HepG2 (cell line): ENCODE results near the gene KRTAP5-8. TPM values are rescaled to one million over a fixed set of nuclear protein-coding genes. Genes with fewer than 3 reads are reported as not detected.

ENCODE experiments used
- BRCA1 ChIP-seq: sonication (generic); formaldehyde crosslinking; IDR thresholded peaks from 2 replicates; pipeline ENCODE4 v1.4.0; 2020; ENCODE audit warnings: missing genetic modification reagents
- ELF3 ChIP-seq: IDR thresholded peaks from 2 replicates; pipeline ENCODE4 v1.6.1; 2016; ENCODE audit warnings: missing genetic modification reagents, missing compliant biosample characterization
- JARID2 ChIP-seq: sonication (generic); formaldehyde crosslinking; IDR thresholded peaks from 2 replicates; pipeline ENCODE4 v1.8.1; 2023; ENCODE audit warnings: missing genetic modification reagents, inconsistent platforms; ENCODE audit not compliant: insufficient replicate concordance
- KDM3A ChIP-seq: IDR thresholded peaks from 2 replicates; pipeline ENCODE4 v1.6.1; 2018; ENCODE audit warnings: low read depth, missing compliant biosample characterization
- MEF2D ChIP-seq: sonication (generic); formaldehyde crosslinking; IDR thresholded peaks from 2 replicates; pipeline ENCODE4 v1.5.1; 2020; ENCODE audit warnings: mild to moderate bottlenecking, missing genetic modification reagents
- SP5 ChIP-seq: IDR thresholded peaks from 2 replicates; pipeline ENCODE4 v1.6.1; 2016; ENCODE audit warnings: low read depth, borderline replicate concordance
- TGIF2 ChIP-seq: IDR thresholded peaks from 2 replicates; pipeline ENCODE4 v1.6.1; 2016; ENCODE audit warnings: control low read depth, missing compliant biosample characterization
- ZC3H4 ChIP-seq: sonication (generic); formaldehyde crosslinking; IDR thresholded peaks from 2 replicates; pipeline ENCODE4 v1.4.0; 2020; ENCODE audit warnings: missing genetic modification reagents, borderline replicate concordance
- ZMYM2 ChIP-seq: sonication (generic); formaldehyde crosslinking; IDR thresholded peaks from 2 replicates; pipeline ENCODE4 v1.8.0; 2022; ENCODE audit warnings: mild to moderate bottlenecking, missing genetic modification reagents
- ZNF382 ChIP-seq: sonication (generic); formaldehyde crosslinking; IDR thresholded peaks from 2 replicates; pipeline ENCODE4 v1.5.0; 2020; ENCODE audit warnings: missing genetic modification reagents, mild to moderate bottlenecking, borderline replicate concordance
- ZNF546 ChIP-seq: sonication (generic); formaldehyde crosslinking; conservative IDR thresholded peaks from 2 replicates; pipeline ENCODE4 v1.8.1; 2023; ENCODE audit warnings: mild to moderate bottlenecking, missing genetic modification reagents
- ZNF552 ChIP-seq: sonication (generic); formaldehyde crosslinking; IDR thresholded peaks from 2 replicates; pipeline ENCODE4 v1.9.0; 2022; ENCODE audit warnings: missing genetic modification reagents, mild to moderate bottlenecking, borderline replicate concordance
- ZNF768 ChIP-seq: sonication (generic); formaldehyde crosslinking; IDR thresholded peaks from 2 replicates; pipeline ENCODE4 v1.4.0; 2020; ENCODE audit warnings: missing genetic modification reagents
- ZNF777 ChIP-seq: sonication (generic); formaldehyde crosslinking; IDR thresholded peaks from 2 replicates; pipeline ENCODE4 v1.4.0; 2020; ENCODE audit warnings: missing genetic modification reagents
- ZNF780A ChIP-seq: sonication (generic); formaldehyde crosslinking; IDR thresholded peaks from 2 replicates; pipeline ENCODE4 v1.8.0; 2022; ENCODE audit warnings: mild to moderate bottlenecking, missing genetic modification reagents, moderate library complexity
- ZNF788 ChIP-seq: sonication (generic); formaldehyde crosslinking; IDR thresholded peaks from 2 replicates; pipeline ENCODE4 v1.5.0; 2020; ENCODE audit warnings: mild to moderate bottlenecking, missing genetic modification reagents, borderline replicate concordance
- polyA plus RNA-seq, 8 experiments: library from polyadenylated mRNA; depleted of rRNA in 3 of 8; stranded (reverse) in 7 of 8; unstranded in 1 of 8; fragments of >200 nt; fragmentation: Illumina TruSeq in 4 of 8; extraction: Trizol in 4 of 8; gene quantifications; 2 replicates each; pipeline versions ENCODE4 v1.2.1 to v1.2.3, GENCODE V29; 2011 to 2016; ENCODE audit warnings: low read depth in 4 of 8, missing spikeins in 1 of 8, mixed read lengths in 1 of 8; ENCODE audit not compliant: insufficient read depth in 1 of 8
- total RNA-seq, 5 experiments: library from RNA; depleted of rRNA; stranded (reverse); fragments of >200 nt; fragmentation: Illumina TruSeq; extraction: Trizol; gene quantifications; 2 replicates each; pipeline ENCODE4 v1.2.3, GENCODE V29; 2016; ENCODE audit warnings: low read depth in 1 of 5
- TF ChIP-seq, protein P1 (sequence below): sonication (generic); formaldehyde crosslinking; IDR thresholded peaks from 2 replicates; pipeline ENCODE4 v1.5.1; 2020; ENCODE audit warnings: mild to moderate bottlenecking, missing genetic modification reagents, moderate library complexity
- TF ChIP-seq, protein P2 (sequence below): sonication (generic); formaldehyde crosslinking; IDR thresholded peaks from 2 replicates; pipeline ENCODE4 v1.5.1; 2020; ENCODE audit warnings: mild to moderate bottlenecking, missing genetic modification reagents, borderline replicate concordance
- TF ChIP-seq, protein P3 (sequence below): IDR thresholded peaks from 2 replicates; pipeline ENCODE4 v1.6.1; 2012; ENCODE audit warnings: inconsistent platforms
- TF ChIP-seq, protein P4 (sequence below): sonication (generic); formaldehyde crosslinking; IDR thresholded peaks from 2 replicates; pipeline ENCODE4 v1.4.0; 2020; ENCODE audit warnings: missing genetic modification reagents, borderline replicate concordance

The KRTAP5-8 gene
- total and polyA plus RNA-seq, 2 of the 13 experiments (the other 11 are each of a cell fraction or from before 2014, with no cell fraction given) = 0.20 TPM; not detected in 1

DNA sequence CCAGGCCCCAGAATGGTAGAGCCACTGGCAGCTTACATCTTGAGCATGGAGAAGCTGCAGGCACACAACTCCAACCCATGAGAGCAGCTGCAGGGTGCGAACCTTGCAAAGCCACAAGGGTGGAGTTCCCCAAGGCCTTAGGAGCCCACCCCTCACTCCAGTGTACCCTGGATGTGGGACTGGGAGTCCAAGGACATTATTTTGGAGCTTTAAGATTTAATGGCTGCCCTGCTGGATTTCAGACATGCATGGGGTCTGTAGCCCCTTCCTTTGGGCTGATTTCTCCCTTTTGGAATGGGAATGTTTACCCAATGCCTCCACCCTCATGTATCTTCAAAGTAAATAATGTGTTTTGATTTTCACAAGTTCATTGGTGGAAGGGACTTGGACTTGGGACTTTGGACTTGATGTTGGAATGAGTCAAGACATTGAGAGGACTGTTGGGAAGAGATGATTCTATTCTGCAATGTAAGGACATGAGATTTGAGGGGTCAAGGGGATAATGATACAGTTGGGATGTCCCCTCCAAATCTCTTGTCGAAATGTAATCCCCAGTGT lies 11.8 kb upstream of the KRTAP5-8 start (continued):
- TF ChIP-seq, protein P1, sequence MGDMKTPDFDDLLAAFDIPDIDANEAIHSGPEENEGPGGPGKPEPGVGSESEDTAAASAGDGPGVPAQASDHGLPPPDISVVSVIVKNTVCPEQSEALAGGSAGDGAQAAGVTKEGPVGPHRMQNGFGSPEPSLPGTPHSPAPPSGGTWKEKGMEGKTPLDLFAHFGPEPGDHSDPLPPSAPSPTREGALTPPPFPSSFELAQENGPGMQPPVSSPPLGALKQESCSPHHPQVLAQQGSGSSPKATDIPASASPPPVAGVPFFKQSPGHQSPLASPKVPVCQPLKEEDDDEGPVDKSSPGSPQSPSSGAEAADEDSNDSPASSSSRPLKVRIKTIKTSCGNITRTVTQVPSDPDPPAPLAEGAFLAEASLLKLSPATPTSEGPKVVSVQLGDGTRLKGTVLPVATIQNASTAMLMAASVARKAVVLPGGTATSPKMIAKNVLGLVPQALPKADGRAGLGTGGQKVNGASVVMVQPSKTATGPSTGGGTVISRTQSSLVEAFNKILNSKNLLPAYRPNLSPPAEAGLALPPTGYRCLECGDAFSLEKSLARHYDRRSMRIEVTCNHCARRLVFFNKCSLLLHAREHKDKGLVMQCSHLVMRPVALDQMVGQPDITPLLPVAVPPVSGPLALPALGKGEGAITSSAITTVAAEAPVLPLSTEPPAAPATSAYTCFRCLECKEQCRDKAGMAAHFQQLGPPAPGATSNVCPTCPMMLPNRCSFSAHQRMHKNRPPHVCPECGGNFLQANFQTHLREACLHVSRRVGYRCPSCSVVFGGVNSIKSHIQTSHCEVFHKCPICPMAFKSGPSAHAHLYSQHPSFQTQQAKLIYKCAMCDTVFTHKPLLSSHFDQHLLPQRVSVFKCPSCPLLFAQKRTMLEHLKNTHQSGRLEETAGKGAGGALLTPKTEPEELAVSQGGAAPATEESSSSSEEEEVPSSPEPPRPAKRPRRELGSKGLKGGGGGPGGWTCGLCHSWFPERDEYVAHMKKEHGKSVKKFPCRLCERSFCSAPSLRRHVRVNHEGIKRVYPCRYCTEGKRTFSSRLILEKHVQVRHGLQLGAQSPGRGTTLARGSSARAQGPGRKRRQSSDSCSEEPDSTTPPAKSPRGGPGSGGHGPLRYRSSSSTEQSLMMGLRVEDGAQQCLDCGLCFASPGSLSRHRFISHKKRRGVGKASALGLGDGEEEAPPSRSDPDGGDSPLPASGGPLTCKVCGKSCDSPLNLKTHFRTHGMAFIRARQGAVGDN (CRISPR knock-in tag) = peak; percentile 18; the same call in 1 of the 2 replicates
- TF ChIP-seq ZNF552 (CRISPR knock-in tag) (no peak), ZC3H4 (CRISPR knock-in tag) (no peak), ZMYM2 (CRISPR knock-in tag) (0 out of 2 replicates have a peak, but pooled peaks have one; percentile 26), ZNF788 (no peak), SP5 (CRISPR knock-in tag) (no peak), ZNF382 (CRISPR knock-in tag) (no peak), ZNF777 (no peak), ELF3 (peak; percentile 63), JARID2 (CRISPR knock-in tag) (no peak), ZNF768 (CRISPR knock-in tag) (no peak), BRCA1 (no peak), KDM3A (CRISPR knock-in tag) (no peak), ZNF546 (CRISPR knock-in tag) (no peak), ZNF780A (no peak), MEF2D (CRISPR knock-in tag) (no peak), TGIF2 (CRISPR knock-in tag) (no peak)
- TF ChIP-seq, protein P2, sequence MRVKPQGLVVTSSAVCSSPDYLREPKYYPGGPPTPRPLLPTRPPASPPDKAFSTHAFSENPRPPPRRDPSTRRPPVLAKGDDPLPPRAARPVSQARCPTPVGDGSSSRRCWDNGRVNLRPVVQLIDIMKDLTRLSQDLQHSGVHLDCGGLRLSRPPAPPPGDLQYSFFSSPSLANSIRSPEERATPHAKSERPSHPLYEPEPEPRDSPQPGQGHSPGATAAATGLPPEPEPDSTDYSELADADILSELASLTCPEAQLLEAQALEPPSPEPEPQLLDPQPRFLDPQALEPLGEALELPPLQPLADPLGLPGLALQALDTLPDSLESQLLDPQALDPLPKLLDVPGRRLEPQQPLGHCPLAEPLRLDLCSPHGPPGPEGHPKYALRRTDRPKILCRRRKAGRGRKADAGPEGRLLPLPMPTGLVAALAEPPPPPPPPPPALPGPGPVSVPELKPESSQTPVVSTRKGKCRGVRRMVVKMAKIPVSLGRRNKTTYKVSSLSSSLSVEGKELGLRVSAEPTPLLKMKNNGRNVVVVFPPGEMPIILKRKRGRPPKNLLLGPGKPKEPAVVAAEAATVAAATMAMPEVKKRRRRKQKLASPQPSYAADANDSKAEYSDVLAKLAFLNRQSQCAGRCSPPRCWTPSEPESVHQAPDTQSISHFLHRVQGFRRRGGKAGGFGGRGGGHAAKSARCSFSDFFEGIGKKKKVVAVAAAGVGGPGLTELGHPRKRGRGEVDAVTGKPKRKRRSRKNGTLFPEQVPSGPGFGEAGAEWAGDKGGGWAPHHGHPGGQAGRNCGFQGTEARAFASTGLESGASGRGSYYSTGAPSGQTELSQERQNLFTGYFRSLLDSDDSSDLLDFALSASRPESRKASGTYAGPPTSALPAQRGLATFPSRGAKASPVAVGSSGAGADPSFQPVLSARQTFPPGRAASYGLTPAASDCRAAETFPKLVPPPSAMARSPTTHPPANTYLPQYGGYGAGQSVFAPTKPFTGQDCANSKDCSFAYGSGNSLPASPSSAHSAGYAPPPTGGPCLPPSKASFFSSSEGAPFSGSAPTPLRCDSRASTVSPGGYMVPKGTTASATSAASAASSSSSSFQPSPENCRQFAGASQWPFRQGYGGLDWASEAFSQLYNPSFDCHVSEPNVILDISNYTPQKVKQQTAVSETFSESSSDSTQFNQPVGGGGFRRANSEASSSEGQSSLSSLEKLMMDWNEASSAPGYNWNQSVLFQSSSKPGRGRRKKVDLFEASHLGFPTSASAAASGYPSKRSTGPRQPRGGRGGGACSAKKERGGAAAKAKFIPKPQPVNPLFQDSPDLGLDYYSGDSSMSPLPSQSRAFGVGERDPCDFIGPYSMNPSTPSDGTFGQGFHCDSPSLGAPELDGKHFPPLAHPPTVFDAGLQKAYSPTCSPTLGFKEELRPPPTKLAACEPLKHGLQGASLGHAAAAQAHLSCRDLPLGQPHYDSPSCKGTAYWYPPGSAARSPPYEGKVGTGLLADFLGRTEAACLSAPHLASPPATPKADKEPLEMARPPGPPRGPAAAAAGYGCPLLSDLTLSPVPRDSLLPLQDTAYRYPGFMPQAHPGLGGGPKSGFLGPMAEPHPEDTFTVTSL = peak; percentile 32; the same call in 1 of the 2 replicates
- TF ChIP-seq, protein P3, sequence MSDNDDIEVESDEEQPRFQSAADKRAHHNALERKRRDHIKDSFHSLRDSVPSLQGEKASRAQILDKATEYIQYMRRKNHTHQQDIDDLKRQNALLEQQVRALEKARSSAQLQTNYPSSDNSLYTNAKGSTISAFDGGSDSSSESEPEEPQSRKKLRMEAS = no peak
- TF ChIP-seq, protein P4, sequence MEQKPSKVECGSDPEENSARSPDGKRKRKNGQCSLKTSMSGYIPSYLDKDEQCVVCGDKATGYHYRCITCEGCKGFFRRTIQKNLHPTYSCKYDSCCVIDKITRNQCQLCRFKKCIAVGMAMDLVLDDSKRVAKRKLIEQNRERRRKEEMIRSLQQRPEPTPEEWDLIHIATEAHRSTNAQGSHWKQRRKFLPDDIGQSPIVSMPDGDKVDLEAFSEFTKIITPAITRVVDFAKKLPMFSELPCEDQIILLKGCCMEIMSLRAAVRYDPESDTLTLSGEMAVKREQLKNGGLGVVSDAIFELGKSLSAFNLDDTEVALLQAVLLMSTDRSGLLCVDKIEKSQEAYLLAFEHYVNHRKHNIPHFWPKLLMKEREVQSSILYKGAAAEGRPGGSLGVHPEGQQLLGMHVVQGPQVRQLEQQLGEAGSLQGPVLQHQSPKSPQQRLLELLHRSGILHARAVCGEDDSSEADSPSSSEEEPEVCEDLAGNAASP (CRISPR knock-in tag) = no peak
